Fibroblast of pulmonary artery (primary cell): Measurements from ENCODE around the gene WDR70.

Experiments
- DNase-seq: peaks from one replicate; pipeline ENCODE4 v3.0.0-alpha.2; 2010; ENCODE audit warnings: low read depth
- H3K4me3 ChIP-seq: replicated peaks from 2 replicates; pipeline ENCODE4 v1.5.1; 2011; ENCODE audit warnings: low read depth, mild to moderate bottlenecking, control low read depth, low read length, moderate library complexity
- TF ChIP-seq, protein P1 (sequence below): IDR thresholded peaks from 2 replicates; pipeline ENCODE4 v1.5.1; 2011; ENCODE audit warnings: mild to moderate bottlenecking, control low read depth, low read length, inconsistent platforms; ENCODE audit errors: missing control alignments

Gene WDR70

DNA sequence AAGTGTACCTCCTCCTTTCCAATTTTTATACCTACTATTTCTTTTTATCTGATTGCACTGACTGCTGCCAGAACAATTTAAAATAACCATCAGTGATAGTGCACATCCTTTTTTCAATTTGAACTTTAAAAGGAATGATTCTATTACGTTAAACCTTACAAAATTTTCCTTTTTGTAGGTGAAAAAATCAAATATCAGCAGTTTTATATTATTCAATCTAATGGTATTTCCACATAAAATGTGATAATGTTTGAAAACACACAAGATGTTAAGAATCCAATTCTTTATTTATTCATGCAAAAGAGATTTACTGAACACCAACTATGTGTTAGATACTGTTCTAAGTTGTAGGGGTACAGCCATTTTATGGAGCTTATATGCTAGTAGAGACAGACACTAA, 355.0 kb downstream of the WDR70 start:
- no peak overlapping the region for H3K4me3 ChIP-seq
- no peak for DNase-seq

DNA sequence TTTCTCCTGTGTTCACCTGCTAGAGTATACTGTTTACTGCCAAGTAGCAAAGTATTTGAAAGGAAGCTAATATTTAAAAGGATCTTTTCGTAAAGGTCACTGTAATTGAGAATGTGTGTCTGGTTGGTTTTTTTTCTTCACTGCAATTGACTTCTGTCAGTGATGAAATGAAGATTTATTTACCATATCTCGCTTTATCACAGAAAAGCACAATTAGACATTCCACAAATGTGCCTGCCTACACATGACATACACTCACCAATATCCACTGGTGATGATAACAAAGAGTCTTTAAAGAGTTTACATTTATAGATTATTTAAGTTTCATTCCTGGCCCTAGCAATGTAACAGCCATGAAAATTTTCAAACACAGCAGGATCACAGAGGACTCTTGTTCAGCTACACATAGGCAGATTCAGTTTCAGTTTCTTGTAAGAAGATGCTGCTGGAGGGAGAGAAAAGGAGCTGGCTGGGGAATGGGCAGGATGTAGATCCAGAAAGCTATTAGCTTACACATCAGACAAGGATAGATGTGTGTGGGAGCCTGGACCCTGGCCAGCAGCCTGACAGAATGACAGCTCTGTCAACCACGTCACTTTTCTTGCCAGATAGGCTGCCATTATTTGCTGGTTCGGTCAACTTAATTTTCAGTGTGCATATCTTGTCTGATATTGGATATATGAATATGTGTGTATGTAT, 356.7 kb downstream of the WDR70 start:
- DNase-seq: no peak
- H3K4me3 ChIP-seq: no peak overlapping the region
- TF ChIP-seq, protein P1, sequence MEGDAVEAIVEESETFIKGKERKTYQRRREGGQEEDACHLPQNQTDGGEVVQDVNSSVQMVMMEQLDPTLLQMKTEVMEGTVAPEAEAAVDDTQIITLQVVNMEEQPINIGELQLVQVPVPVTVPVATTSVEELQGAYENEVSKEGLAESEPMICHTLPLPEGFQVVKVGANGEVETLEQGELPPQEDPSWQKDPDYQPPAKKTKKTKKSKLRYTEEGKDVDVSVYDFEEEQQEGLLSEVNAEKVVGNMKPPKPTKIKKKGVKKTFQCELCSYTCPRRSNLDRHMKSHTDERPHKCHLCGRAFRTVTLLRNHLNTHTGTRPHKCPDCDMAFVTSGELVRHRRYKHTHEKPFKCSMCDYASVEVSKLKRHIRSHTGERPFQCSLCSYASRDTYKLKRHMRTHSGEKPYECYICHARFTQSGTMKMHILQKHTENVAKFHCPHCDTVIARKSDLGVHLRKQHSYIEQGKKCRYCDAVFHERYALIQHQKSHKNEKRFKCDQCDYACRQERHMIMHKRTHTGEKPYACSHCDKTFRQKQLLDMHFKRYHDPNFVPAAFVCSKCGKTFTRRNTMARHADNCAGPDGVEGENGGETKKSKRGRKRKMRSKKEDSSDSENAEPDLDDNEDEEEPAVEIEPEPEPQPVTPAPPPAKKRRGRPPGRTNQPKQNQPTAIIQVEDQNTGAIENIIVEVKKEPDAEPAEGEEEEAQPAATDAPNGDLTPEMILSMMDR: no peak

More for the DNA sequence above, 355.0 kb downstream of the WDR70 start:
- TF ChIP-seq, protein P1: no peak

DNA sequence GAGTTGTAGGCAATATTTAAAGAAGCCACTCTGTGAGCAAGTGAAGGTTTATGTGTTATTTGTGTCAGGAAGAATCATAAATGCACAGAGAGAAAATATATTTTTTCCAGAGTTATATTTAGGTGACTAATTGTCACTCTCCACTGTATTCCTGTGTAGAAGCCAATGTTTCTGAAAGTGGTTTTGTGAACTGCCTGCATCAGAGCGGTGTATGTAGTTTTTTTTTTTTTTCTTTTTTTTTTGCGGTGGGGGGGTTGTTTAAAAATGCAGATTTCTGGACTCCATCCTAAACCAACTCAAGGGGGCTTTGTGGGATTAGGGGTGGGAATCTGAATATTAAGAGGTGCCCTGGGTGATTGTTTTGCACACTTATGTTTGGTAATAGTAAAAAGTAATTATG, 357.3 kb downstream of the WDR70 start:
- TF ChIP-seq, protein P1: no peak
- DNase-seq: no peak
- no peak overlapping the region for H3K4me3 ChIP-seq

DNA sequence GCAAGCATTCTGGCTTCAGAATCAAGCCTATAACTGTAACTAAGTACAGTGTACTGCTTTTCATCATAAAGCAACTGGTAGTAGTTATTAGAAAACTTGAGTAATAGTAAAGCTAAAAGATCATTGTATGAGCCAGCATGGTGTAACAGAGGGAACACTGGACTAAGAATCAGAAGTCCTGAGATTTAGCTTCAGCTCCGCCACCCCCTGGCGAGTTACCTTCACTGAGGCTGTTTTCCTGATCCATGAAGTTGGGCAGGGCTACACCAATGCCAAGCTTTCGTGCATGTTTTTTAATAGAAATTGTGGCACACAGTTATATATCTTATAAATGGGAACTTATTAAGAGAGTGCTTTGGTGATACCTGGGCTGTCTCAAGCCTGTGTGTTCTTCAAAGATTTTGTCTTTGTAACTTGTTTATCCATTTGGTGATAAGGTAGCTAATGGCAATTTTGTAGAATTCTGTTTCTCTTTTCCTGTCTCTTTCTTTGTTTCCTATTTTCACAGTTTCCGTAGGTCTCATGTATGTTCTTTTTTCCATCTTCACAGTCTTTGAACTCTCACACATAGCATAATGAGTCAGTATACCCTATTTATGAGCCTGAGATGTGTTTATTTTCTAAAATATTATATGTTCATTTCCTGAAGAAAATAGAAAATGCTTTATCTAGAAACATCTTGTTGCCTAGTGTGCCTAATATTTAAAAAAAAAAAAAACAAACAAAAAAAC, 358.4 kb downstream of the WDR70 start:
- DNase-seq: no peak
- TF ChIP-seq, protein P1: no peak
- H3K4me3 ChIP-seq: no peak overlapping the region

DNA sequence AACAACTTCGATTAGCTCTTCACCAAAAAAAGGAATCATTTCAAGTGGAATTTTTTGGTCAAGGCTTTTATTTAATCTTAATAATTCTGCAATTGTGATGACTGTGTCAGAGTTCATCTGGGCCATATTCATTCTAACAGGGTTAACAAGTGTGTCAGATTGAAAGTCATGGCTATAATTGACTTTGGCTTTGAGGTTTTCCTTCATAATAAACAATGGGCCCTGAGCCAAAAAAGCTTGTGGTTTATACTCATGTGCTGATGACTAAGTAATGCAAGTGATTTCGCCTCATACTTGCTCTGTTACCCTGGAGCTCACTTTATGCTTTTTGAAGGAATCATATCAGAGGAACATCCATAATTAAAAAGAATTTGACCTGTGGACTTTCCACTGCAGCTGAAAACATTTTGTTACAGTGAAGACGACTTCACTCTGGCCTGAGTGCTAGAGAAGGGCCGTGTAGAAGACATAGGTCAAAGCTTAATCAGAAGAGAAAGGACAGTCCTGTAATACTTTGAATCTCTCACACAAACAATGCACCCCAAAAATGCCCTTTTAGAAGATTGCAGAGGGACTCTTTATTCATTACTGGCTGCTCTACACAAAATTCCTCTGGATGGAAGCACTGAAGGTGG, 359.1 kb downstream of the WDR70 start:
- no peak overlapping the region for H3K4me3 ChIP-seq
- DNase-seq: peak; percentile 89

DNA sequence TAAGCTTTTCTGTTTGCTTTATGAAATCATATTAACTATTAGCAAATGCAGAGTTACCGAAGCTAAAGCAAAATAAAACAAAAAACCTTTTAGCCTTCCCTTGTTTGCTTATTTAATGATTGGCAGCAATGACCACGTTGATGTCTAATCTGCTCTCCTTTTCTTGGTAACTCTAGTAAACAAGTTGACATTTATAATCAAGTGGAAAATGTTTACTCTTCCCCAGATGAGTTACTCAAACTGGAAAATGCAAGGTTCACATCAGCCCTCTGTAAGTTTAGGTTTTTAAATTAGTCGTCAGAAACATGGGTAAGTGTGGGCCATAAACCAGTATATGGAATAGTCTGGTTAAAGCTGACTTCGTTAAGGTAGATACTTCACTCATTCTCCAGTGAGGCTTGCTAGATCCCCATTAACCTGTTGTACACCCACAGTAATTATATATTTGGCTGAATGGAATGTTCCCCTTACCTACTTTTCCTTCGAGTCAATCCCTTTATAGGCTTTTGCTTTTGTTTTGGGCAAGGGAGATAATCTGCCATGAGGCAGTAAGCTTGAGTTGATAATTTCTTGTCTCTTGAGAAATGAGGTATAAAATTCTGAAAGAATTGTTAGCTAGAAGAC, 359.9 kb downstream of the WDR70 start:
- TF ChIP-seq, protein P1: no peak
- H3K4me3 ChIP-seq: no peak overlapping the region
- DNase-seq: no peak

More for the DNA sequence above, 359.1 kb downstream of the WDR70 start:
- TF ChIP-seq, protein P1: no peak
